Activated T-cell treated with anti-CD3 and anti-CD28 coated beads, Interleukin-2, amount 50 U/mL, for 72 hours (primary cell): ENCODE measurements around the gene MGAT5. TPM values are rescaled to one million over a fixed set of nuclear protein-coding genes. Genes with fewer than 3 reads are reported as not detected.

Experiments used
- ATAC-seq, 2 donors: fragments of 150-1000 bp; cut with Tn5 transposase; replicated peaks in 1 of 2; 2 replicates each; pipeline ENCODE4 v1.10.0; 2021; ENCODE audit warnings: moderate library complexity in 2 of 2, mild to moderate bottlenecking in 1 of 2
- DNase-seq, 2 donors: peaks; one replicate each; pipeline ENCODE4 v3.0.0; 2021 to 2022; ENCODE audit warnings: mixed read lengths in 1 of 2
- H3K27ac Mint-ChIP-seq: one replicate; pipeline ENCODE4 v1.8.0; 2022; ENCODE audit warnings: mild to moderate bottlenecking, moderate library complexity, mixed read lengths
- H3K27me3 Mint-ChIP-seq: one replicate; pipeline ENCODE4 v1.8.0; 2022; ENCODE audit warnings: low read depth, mixed read lengths
- H3K36me3 Mint-ChIP-seq, 2 donors: one replicate each; pipeline ENCODE4 v1.8.0; 2022; ENCODE audit warnings: mixed read lengths in 2 of 2, mild to moderate bottlenecking in 1 of 2; ENCODE audit not compliant: insufficient read depth in 2 of 2
- H3K4me1 Mint-ChIP-seq: one replicate; pipeline ENCODE4 v1.8.0; 2022; ENCODE audit warnings: low read depth, mixed read lengths
- H3K4me3 Mint-ChIP-seq, 2 donors: one replicate each; pipeline ENCODE4 v1.8.0; 2022; ENCODE audit warnings: mild to moderate bottlenecking in 2 of 2, mixed read lengths in 2 of 2, moderate library complexity in 2 of 2
- H3K9me3 Mint-ChIP-seq, 2 donors: one replicate each; pipeline ENCODE4 v1.8.0; 2022; ENCODE audit warnings: mixed read lengths in 2 of 2
- total RNA-seq, 2 donors: library from RNA; stranded (reverse); gene quantifications; one replicate each; pipeline ENCODE4 v1.2.3, GENCODE V29; 2022

Gene MGAT5
- total RNA-seq, 2 donors from 2014 or later = 10.9 to 16.2 TPM

DNA sequence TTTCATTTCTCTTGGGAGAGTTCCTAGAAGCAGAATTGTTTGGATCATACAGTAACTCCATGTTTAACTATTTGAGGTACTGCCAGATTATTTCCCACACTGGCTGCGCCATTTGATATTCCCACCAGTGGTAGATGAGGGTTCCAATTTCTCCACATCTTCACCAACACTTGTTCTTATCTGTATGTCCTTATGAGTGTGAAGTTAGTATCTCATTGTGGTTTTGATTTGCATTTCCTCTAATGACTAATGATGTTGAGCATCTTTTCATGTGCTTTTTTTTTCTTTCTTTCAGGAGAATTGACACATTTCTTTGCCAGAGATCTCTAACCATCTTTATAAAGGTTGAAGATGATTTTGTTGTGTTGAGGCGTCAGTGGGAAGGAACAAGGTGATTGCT lies 4.1 kb upstream of the MGAT5 start:
- ATAC-seq = peak; percentile 37 to 44
- H3K27me3 Mint-ChIP-seq = no peaks in the 10 kb centered on the region

DNA sequence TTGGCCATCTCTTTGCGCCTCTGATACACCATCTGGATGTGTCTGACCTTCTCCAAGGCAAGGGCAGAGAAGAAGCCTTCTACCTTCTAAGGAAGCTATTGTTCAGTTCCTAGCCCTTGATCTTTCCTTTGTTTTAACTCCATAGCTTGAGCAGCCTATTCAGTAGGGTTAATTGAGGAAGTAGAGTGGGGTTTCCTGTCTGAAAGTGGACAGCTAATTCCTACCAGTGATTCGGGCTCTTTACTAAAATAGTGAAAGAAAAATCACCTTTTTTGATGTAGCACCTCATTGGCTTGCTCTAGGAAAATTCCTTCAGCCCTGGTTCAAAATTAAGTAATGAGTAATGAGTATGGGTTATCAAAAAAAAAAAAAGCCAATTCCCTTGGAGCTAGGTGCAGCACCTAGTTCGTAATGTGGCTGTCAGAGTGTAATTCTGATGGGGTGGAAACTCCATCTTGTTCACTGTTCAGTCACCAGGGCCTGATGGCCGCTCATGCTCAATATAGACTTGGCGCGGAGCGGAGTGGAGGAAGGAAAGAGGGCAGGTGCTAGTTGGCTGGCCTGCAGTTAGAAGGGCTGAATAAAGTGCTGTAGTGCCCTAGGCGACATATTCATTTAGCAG lies 2.9 kb upstream of the MGAT5 start:
- Mint-ChIP-seq H3K27me3 (no peaks in the 10 kb centered on the region), H3K4me1 (peaks cover 88% of the 10 kb centered on the region), H3K9me3 (no peaks in the 10 kb centered on the region), H3K27ac (no peak overlapping the region), H3K36me3 (peaks cover 2 to 3% of the 10 kb centered on the region in 2 donors), H3K4me3 (peak overlapping the region; percentile 54 to 59)
- DNase-seq (no peak), ATAC-seq (peak; percentile 11 to 14)

More for the DNA sequence above, 4.1 kb upstream of the MGAT5 start:
- Mint-ChIP-seq H3K4me3 (peak overlapping the region in 1 of 2 donors; percentile 47), H3K27ac (no peak overlapping the region), H3K36me3 (peaks cover 0 to 2% of the 10 kb centered on the region in 2 donors), H3K9me3 (no peaks in the 10 kb centered on the region), H3K4me1 (peaks cover 94% of the 10 kb centered on the region)
- DNase-seq = no peak

DNA sequence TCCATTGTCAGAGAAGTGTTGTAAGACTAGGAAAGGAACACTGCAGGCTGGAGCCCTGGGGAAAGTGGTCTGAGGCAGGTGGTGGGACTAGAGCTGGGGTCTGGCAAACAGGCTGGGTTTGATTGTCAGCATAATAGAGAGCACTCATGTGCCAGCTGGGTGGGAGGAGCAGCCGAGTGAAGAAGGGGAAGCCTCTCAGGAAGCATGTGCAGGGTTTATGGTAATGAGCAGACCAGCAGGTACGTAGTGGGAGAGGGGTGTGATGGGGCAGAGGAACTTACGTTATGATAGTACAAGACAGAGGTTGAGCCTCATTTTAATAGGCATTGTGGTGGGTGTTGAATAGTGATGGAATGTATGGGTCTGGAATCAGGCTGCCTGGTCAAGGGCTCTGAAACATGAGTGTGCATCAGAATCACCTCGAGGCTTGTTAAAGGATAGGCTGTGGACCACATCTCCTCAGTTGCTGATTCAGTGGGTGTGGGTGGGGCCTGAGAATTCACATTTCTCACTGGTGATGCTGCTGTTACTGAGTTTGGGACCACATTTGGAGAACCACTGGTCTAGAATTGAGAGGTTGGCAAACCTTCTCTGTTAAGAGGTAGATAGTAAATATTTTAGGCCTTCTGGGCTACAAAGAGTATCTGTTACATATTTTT lies 1.7 kb upstream of the MGAT5 start:
- ATAC-seq (peak; percentile 77 to 79), DNase-seq (peak; percentile 77 to 81)
- Mint-ChIP-seq H3K36me3 (peaks cover 2 to 3% of the 10 kb centered on the region in 2 donors), H3K27ac (no peak overlapping the region), H3K9me3 (no peaks in the 10 kb centered on the region), H3K4me3 (peak overlapping the region; percentile 49 to 50), H3K4me1 (peaks cover 88% of the 10 kb centered on the region), H3K27me3 (no peaks in the 10 kb centered on the region)

DNA sequence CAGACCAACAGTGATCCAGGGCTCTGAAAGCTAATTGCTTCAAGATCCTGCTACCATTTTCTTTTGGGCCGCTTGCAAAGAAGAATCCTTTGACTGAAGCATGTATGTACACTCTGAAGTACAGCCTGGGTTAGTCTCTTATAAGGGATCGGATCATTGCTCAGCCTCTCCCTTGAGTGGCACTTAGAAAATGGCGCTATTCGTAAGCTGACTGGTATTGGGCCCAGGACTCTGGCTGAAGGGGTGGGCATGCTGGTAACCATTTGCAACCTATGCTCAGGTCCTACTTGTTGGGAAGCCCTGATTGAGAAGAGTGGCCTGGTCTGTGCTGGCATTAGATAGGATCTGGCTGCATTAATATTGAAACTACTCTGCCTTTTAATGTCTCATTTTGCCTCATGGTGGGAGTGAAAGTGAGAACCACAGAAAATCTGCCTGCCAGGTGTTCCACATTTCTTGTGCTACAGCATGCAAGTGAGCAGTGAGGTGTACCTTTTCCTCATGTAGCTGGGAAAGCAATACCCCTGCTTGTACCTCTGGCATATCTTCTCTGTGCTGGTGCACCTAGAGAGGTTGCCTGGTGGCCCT lies 661 bp upstream of the MGAT5 start:
- ATAC-seq = peak; percentile 39 to 54
- Mint-ChIP-seq H3K4me1 (peaks cover 88% of the 10 kb centered on the region), H3K36me3 (peaks cover 2 to 3% of the 10 kb centered on the region in 2 donors), H3K27ac (peak overlapping the region; percentile 27), H3K27me3 (no peaks in the 10 kb centered on the region), H3K4me3 (peak overlapping the region in 1 of 2 donors; percentile 8), H3K9me3 (no peaks in the 10 kb centered on the region)
- DNase-seq = peak; percentile 42 to 48

DNA sequence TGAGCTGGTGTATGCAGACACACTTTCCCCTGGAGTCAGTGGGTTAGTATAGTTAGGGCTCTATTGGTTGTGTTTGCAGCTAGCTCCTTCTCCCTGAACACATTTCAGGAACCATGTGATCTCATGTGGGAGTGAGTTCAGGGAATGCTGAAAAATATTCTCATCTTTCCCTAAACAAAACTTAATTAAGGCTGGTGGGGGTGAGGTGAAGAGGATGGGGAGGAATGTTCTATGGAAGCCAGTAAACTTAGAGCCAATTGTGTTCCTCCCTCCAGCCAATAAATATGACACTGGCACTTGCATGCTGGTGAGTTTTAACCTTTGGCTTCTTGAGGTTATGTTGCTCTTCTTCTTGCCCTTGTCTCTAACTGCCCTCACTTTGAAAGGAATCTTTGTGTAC lies 952 bp downstream of the MGAT5 start:
- H3K27me3 Mint-ChIP-seq = no peaks in the 10 kb centered on the region
- peaks cover 89% of the 10 kb centered on the region for H3K4me1 Mint-ChIP-seq
- H3K9me3 Mint-ChIP-seq = no peaks in the 10 kb centered on the region
- ATAC-seq (no peak), DNase-seq (no peak)
- no peak overlapping the region for H3K4me3 Mint-ChIP-seq
- no peak overlapping the region for H3K27ac Mint-ChIP-seq
- peaks cover 2 to 3% of the 10 kb centered on the region in 2 donors for H3K36me3 Mint-ChIP-seq

DNA sequence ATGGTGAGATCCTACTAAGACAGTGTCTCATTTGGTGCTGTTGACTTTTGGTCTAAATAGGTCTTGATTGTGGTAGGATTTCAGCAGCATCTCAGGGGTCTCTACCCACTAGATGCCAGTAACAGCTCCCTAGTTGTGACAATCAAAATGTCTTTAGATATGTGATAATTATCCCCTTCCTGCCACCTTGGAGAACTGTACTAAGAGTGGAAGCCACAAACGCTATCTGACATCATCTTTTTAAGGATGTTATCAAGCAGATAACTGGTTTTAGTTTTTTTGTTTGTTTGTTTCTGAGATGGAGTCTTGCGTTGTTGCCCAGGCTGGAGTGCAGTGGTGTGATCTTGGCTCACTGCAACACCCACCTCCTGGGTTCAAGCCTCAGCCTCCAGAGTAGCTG lies 3.1 kb downstream of the MGAT5 start:
- no peak for ATAC-seq
- no peak overlapping the region for H3K4me3 Mint-ChIP-seq
- H3K36me3 Mint-ChIP-seq = peaks cover 2 to 3% of the 10 kb centered on the region in 2 donors
- H3K27me3 Mint-ChIP-seq = no peaks in the 10 kb centered on the region
- no peak overlapping the region for H3K27ac Mint-ChIP-seq
- H3K9me3 Mint-ChIP-seq = no peaks in the 10 kb centered on the region
- H3K4me1 Mint-ChIP-seq = peaks cover 91% of the 10 kb centered on the region
- DNase-seq = no peak

DNA sequence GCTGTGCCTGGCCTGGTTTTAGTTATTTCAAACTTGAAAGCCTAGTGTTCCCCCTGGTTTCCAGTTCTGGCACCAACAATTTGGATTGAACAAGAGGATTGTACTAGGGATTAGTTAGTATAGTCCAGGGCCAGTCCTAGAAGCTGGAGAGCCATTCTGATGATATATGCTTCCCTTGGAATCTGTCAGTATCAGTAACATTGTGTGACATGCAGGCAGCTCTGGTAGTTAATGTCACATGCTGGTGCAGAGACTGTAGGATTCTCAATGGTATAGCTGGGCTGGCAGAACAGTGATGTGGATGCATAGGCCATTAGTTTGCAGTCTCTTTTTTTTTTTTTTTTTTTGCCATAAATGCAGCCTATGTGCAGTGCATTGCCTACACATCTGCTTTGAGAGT lies 3.6 kb downstream of the MGAT5 start:
- DNase-seq (no peak), ATAC-seq (no peak)
- Mint-ChIP-seq H3K27ac (no peak overlapping the region), H3K9me3 (no peaks in the 10 kb centered on the region), H3K27me3 (no peaks in the 10 kb centered on the region), H3K4me1 (peaks cover 91% of the 10 kb centered on the region), H3K36me3 (peaks cover 2 to 3% of the 10 kb centered on the region in 2 donors), H3K4me3 (no peak overlapping the region)

DNA sequence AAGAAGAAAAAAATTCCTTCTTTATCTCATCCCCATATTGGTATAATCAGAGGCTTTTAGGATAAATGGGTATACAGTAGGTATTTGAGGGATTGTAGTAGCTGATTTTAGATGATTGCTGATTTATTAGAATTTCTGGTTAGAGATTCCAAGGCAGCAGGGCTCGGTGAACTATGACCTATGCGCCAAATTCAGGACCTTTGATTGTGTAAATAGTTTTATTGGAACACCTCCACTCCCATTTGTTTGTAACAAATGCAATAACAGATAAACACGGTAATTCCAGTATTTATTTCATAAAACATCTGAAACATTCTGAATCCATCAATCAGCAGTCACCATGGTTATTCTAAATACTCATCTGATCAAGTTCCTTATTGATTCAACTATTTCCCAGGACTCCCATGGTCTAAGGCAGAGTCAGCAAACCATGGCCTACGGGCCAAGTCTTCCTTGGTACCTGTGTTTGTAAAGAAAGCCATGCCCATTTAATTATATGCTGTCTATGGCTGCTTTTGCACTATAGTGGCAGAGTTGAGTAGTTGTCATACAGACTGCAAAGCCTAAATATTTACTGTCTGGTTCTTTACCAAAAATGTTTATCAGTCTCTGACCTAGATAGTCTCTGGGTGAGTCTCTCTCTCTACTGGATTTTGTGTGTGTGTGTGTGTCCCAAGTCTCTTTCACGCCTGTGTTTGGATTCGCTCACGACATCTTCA lies 4.3 kb downstream of the MGAT5 start:
- ATAC-seq (peak in 1 of 2 donors; percentile 41), DNase-seq (no peak)
- no peak overlapping the region for H3K27ac Mint-ChIP-seq
- H3K27me3 Mint-ChIP-seq = no peaks in the 10 kb centered on the region
- no peaks in the 10 kb centered on the region for H3K9me3 Mint-ChIP-seq
- H3K36me3 Mint-ChIP-seq = peaks cover 2 to 3% of the 10 kb centered on the region in 2 donors
- H3K4me1 Mint-ChIP-seq = peaks cover 91% of the 10 kb centered on the region
- peak overlapping the region; percentile 18 to 41 for H3K4me3 Mint-ChIP-seq

DNA sequence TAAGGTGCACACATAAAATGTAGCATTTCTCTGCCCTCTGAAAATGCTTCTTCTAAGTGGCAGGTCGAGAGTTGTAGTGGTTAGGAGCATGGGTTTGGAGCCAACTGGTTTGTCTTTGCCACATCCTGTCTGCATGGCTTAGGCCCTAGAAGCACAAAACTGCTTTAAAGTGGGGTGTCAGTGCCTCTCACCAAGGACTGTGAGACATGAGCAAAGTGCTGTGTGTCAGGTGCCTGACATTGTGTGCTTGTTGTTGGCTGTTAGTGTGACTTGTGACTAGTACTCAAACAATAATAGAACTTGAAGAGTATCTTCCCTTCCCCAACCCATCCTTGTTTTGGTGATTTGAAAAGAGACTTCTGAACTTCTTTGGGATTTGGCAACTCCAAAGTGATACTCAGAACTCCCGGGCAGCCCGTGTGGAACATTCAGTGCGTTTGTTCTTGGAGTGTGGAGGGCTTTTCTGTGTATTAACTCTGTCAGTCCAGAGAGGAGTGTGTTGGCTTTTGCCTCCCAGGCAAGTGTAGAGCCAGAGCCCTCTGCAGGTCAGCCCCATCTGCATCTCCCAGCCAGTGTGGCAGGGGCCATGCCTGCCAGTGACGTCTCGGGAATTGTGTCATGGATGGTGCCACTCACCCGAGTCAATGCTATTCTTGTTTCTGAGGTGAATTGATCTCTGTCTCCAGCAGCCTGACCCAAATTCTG lies 5.0 kb downstream of the MGAT5 start:
- DNase-seq = peak; percentile 56 to 59
- no peak overlapping the region for H3K27ac Mint-ChIP-seq
- no peaks in the 10 kb centered on the region for H3K27me3 Mint-ChIP-seq
- H3K36me3 Mint-ChIP-seq = peaks cover 2 to 3% of the 10 kb centered on the region in 2 donors
- ATAC-seq = peak; percentile 90 to 96
- H3K4me1 Mint-ChIP-seq = peaks cover 86% of the 10 kb centered on the region
- H3K9me3 Mint-ChIP-seq = no peaks in the 10 kb centered on the region
- H3K4me3 Mint-ChIP-seq = peak overlapping the region; percentile 18 to 41

DNA sequence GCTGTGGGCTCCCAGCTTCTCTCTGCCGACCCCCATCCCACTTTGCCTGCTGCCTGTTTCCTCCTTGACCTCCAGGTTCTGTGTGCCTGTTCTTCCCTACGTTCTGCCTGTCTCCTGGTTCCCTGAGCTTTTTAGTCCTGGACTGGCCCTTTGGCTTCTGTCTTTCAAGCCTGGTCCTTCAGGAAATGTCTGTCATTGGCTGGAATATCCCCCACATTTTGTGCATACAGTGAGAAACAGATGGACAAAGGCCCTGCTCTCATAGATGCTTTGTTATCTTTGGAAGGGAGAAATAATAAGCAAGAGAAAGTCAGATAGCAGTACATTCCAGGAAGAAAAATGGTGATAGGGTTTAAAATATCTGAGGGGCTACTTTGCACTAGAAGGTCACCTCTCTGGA lies 5.7 kb downstream of the MGAT5 start:
- H3K9me3 Mint-ChIP-seq = no peaks in the 10 kb centered on the region
- no peak overlapping the region for H3K27ac Mint-ChIP-seq
- H3K4me3 Mint-ChIP-seq = no peak overlapping the region
- peaks cover 80% of the 10 kb centered on the region for H3K4me1 Mint-ChIP-seq
- H3K27me3 Mint-ChIP-seq = no peaks in the 10 kb centered on the region
- H3K36me3 Mint-ChIP-seq = peaks cover 2 to 3% of the 10 kb centered on the region in 2 donors
- ATAC-seq (no peak), DNase-seq (no peak)

DNA sequence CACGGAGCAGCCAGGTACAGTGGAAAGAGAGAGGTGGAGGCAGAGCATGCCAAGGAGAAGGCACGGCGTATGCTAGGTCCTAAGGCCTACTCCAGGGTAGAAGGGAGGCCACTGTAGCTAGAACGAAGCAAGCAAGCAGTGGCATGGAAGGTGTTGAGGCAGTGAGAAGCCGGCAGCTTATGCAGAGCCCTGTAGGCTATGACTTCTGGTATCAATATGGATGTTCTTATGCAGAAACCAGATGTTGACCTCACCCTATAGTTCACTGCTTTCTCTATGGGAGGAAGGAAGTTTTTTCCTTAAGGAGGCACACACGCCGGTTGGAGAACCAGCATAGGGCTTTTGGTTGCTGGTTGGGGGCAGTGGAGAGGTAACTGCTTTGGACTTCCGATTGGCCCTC lies 6.1 kb downstream of the MGAT5 start:
- no peaks in the 10 kb centered on the region for H3K9me3 Mint-ChIP-seq
- no peak overlapping the region for H3K4me3 Mint-ChIP-seq
- no peak for DNase-seq
- ATAC-seq = no peak
- H3K27me3 Mint-ChIP-seq = no peaks in the 10 kb centered on the region
- H3K36me3 Mint-ChIP-seq = peaks cover 0 to 2% of the 10 kb centered on the region in 2 donors
- no peak overlapping the region for H3K27ac Mint-ChIP-seq
- H3K4me1 Mint-ChIP-seq = peaks cover 80% of the 10 kb centered on the region

DNA sequence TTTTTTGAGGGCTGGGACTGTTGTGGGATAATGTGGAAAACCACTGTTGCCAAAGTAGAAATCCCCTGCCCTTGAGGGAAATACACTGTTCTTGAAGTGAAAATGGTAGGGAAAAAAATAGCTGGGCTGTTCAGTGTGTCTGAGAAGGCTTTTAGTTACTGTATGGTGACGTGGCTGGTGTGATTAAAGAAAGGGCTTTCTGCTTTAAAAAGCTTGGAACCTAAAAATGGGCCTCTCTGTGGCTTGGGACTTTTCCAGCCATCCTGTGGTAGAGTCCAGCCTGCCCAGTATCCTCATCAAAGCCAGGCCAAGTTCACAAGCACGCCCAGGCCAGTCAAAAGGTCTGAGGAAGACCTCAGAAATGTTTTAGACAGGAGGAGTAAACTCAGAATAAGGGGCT lies 6.8 kb downstream of the MGAT5 start:
- DNase-seq (no peak), ATAC-seq (no peak)
- Mint-ChIP-seq H3K27me3 (no peaks in the 10 kb centered on the region), H3K9me3 (no peaks in the 10 kb centered on the region), H3K27ac (no peak overlapping the region), H3K4me1 (peaks cover 75% of the 10 kb centered on the region), H3K36me3 (no peaks in the 10 kb centered on the region), H3K4me3 (no peak overlapping the region)
